Inflammatory macrophage (primary cell): ENCODE measurements around the gene CALHM1.
A peak's percentile ranks its signal among the peaks of the same experiment; 100 is the strongest.
"Not testable (repeated sequence)": the region's sequence is repeated elsewhere in the genome, so short reads cannot be mapped to it uniquely, and the experiment has no call there.

Source experiments
- DNase-seq, 2 donors: peaks; one replicate each; pipeline ENCODE4 v3.0.0-alpha.2; 2020 to 2022
- total RNA-seq, 18 experiments: gene quantifications; one replicate each; lab custom pipeline; 2026; ENCODE audit warnings: mixed read lengths in 6 of 18, inconsistent platforms in 2 of 18; lab: John Stamatoyannopoulos, UW

Gene CALHM1
- total RNA-seq: 0.07 to 13.6 (median 1.6) reads per million in 18 experiments

- DNase-seq: peak; percentile 48 to 82
Observed at GRCh38 chr10:103458720-103459119, at the start of gene CALHM1. Gene CALHM1, minus strand, starts transcription at chr10:103458900. Its CDS starts 149 bp downstream, at chr10:103458751.

DNA sequence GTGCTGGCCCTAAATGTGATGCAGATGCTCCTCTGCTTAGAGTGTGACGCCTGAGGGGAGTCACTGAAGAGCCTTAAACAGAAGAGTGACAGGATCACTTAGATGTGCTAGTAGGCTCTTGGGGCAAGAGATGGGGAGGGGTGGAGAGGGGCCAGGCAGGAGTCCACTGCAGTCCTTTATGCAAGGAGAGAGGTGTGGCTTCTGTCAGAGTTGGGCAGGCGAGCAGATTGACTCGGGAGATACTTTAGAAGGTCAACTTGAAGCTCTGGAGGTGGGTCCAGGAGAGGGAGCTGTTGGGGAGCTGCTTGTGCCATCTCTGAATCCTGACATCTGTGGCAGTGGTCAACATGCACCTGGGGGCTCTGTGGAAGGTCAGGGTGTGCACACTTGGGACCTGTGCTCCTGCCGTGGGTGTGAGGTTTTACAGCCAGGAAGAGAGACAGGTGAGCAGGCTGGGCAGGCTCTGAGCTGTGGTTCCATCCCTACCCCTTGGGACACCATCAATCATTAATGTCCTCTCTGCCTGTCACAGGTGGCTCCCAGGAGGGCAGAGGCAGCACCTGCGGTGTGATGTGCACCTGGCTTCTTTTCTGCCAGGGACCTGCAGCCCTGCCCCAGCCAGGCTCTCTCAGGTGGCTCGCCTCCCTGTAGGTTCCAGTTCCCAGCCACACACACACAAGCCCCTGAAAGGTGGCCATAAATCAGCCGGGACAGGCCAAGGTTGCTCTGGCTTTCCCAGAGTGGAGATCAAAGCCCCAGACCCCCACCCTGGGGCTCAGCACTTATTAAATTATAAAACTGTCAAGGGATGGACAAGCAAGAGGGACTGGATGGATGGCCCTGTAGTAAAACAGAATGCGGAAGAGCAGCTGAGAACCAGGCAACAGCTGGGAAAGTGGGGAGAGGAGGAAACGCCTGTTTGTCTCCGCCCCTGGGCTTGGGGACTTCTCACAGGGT lies 48.8 kb upstream of the CALHM1 start:
- DNase-seq: no peak

GRCh38 chr10:103506061-103506460 lies 47.4 kb upstream of the CALHM1 start:
- DNase-seq: no peak

DNA sequence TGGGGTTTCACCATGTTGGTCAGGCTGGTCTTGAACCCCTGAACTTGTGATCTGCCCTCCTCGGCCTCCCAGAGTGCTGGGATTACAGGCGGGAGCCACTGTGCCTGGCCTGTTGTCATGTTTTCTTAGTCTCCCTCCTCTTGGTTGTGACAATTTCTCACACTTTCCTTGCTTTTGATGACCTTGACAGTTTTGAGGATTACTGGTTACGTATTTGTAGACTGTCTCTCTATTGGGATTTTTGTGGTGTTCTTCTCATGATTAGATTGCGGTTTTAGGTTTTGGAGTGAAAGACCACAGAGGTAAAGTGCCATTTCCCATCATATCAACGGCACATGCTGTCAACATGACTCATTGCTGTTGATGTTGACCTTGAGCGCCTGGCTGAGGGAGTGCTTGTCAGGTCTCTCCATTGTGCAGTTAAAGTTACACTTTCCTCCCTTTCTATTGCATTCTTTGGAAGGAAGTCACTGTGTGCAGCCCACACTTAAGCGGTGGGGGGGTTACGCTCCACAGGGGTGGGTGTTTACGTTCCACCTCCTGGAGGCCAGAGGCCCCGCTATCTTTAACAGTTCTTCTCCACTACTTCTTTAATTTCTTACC lies 45.6 kb upstream of the CALHM1 start:
- peak in 1 of 2 donors; percentile 14 for DNase-seq

DNA sequence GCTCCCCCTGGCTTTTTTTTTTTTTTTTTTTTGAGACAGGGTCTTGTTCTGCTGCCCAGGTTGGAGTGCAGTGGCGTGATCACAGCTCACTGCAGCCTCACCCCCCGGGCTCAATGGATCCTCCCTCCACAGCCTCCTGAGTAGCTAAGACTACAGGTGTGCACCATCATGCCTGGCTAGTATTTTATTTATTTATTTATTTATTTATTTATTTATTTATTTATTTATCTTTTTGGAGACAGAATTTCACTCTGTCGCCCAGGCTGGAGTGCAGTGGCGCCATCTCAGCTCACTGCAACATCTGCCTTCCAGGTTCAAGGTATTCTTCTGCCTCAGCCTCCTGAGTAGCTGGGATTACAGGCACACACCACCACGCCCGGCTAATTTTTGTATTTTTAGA lies 45.1 kb upstream of the CALHM1 start:
- DNase-seq: not testable (repeated sequence)

DNA sequence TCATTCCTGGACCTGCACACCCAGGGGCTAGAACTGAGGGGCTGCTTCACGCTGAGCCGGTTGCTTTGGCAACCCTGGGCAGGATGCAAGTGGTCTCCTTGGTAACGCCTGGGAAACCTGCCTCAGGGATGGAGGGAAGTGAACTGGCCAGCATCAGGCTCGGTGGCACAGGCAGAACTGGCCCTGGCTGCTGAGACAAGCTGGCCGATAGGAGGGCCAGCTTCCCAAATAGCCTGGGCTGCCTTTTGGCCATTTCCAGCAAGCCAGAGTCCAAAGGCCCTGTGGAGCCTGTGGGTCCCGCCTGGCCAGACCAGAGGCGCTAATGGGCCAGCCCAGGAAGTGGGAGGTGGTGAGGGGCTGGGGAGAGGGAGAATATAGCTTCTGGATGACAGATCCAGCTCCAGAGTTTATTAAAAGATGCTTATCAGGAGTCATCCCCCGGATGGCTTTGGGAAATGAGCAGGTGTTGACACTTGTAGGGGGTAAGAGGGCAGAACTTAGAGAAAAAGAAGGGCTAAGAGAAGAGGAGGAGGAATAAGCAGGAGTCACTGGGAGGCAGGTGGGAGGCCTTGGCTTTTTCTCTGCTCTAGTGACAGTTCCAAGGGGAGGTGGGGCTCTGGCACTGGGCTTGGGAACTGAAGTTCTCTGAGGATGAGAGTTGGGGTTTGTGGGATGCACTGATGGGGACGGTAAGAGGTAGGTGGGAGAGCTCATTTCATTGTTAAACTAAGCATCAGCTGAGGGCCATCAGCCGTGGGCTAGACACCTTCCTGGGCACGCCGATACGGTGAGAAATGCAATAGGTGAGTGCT lies 44.4 kb upstream of the CALHM1 start:
- no peak for DNase-seq

DNA sequence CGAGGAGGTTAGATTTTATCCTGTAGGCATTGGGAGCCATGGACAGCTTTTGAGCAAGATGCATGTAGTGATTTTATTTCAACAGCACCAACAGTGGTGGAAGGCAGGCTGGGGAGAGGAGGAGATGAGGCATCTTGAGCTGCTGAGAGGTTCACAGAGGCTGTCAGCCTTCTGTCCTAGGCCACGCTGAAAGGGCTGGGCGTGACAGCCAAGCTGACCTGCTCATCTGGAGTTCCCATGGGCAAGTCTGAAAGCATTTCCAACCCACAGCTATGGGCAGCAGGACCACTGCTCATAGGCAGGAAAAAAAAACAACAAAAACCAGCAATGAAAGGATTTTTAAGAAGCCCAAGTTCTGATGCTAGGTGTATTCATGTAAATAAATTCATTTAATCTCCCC lies 42.5 kb upstream of the CALHM1 start:
- DNase-seq: no peak

DNA sequence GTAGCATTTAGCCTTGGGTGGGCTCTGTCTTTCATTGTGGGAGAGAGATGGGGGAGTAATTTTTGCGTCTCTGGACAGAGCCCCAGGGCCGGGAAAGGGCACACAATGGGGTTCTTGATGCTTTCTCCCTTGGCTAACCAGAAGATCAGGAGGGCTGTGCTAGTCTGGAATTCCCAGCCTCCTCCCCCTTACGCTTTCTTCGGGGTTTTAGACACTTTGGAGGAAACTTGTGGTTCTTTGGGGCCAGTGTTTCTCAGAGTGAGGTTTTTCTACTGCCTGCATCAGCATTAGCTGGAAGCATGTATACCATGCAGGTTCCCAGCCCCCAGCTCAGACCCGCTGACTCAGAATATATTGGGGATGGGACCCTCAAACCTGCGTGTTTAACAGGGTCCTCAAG lies 41.8 kb upstream of the CALHM1 start:
- no peak for DNase-seq

GRCh38 chr10:103499881-103500280 lies 41.2 kb upstream of the CALHM1 start:
- no peak for DNase-seq

- no peak for DNase-seq
Observed at GRCh38 chr10:103498936-103499638, 40.4 kb upstream of the CALHM1 start.

GRCh38 chr10:103497161-103497915 lies 38.6 kb upstream of the CALHM1 start:
- DNase-seq: no peak

GRCh38 chr10:103495321-103495720 lies 36.6 kb upstream of the CALHM1 start:
- no peak for DNase-seq

DNA sequence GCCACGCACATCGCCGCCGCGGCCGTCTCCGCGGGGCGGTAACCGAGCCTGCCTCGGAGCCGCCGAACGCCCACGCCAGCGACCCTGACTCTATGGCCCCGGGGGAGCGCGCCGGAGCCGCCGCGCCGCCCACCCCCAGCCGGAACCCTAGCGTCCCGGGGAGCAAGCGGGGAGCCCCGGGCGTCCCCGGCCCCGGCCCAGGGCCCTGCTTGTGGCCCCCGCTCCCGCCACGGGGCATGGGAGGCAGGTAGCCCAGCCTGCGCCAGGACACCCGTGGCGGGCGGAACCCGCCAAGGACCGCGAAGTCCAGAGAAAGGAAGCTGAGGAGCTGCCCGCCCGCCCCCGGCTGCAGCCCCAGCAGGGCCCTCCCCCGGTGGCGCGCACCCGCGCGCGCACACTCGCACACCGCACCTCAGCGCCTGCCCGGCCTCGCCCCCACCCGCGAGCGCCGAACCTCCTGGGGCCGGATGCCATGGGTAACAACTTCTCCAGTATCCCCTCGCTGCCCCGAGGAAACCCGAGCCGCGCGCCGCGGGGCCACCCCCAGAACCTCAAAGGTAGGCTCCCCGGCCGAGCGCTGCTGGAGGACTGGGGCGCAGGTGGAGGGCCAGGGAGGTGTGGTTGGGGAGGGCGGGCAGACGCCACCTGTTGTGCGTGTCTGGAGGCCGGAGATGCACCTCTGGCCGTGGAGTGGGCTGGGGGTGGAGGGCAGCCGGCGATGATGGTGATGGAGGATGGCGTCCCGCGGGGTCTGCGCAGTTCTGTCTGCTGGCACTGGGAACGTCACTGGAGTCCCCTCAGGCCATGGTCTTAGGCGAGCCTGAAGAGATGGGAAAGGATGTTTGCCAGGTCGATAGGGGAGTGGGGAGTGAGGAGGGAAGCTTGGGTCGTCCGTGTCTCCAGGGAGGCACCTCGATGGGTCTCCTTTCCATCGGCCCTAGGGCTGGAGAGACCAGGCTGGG lies 35.5 kb upstream of the CALHM1 start:
- peak in 1 of 2 donors; percentile 34 for DNase-seq

- DNase-seq: no peak
Observed at GRCh38 chr10:103493362-103493915, 34.7 kb upstream of the CALHM1 start, which contains the start of gene NEURL1. Gene NEURL1, plus strand, starts transcription at chr10:103493705. Its CDS starts 683 bp downstream, at chr10:103494388.

DNA sequence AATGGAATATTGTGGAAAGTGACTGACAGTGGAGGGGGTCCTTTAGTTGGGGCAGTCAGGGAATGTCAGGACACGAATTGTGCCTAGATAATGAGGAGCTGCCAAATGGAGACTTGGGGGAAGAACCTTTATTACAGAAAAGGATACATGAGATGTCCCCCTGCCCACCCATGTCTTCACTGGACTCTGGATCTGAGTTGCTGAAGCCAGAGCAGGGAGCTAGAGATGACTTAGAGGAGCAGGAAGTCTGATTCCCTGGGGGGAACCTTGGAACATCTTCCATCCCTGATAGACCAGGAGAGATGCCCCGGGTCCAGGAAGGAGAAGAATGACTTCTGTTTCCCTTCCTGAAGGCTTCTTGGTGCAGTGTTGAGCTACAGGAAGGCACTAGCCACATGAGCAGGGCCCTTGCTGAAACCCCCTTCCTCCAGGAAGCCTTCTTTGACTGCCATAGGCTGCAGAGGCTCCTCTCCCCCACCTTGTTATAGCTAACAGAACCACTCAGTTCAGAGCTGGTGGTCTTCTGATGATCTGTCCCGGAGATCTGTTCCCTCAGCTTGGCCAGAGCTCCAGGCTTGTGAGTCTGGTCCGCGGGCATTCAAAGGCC lies 34.1 kb upstream of the CALHM1 start:
- DNase-seq: no peak

- no peak for DNase-seq
Observed at GRCh38 chr10:103491729-103492364, 33.1 kb upstream of the CALHM1 start.

DNA sequence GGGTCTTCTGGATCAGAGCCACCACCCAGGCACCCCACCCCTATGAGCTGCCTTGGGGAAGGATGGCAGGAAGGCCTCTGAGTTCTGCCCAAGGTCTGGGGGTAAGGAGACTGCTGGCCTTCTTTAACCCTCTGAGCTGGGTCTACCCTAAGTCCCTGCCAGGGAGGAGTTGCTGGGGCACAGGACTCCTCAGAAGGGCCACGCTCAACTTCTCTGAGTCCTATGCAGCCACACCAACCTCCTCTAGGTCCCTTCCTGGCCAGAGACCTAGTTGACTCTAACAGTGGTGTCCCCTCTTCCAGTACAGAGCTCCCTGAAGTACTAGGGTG lies 32.2 kb upstream of the CALHM1 start:
- DNase-seq: no peak

DNA sequence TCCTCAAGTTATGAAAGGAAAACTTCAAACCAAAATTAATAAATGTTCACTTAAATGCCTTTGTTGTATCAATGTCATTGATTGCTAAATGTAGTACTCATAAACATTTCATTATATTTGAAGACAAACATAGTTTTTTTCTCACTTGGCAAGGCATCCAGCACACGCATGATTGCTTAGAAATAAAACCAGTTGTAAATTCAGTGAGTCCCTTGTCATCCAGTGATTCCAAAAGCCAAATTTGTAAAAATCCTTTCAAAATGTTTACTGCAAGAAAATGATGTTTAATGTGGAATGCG lies 28.7 kb upstream of the CALHM1 start:
- no peak for DNase-seq
